AG04449 (cell line): ENCODE data around the gene TTLL10.

ENCODE experiments used
- CTCF ChIA-PET: fragments of 350-600 bp; formaldehyde crosslinking; extraction: SDS; loops from one replicate; lab custom pipeline; 2021; ENCODE audit warnings: antibody characterized with exemption; lab: Yijun Ruan, JAX
- POLR2A ChIA-PET: fragments of 400-600, 350-600 bp; formaldehyde crosslinking; extraction: SDS; loops from one replicate; lab custom pipeline; 2020; ENCODE audit warnings: antibody characterized with exemption, inconsistent platforms; lab: Yijun Ruan, JAX
- DNase-seq: peaks from one replicate; pipeline ENCODE4 v3.0.0-alpha.2; 2010; ENCODE audit warnings: low read depth, low spot score
- H3K4me3 ChIP-seq: 2 replicates; pipeline ENCODE4 v1.5.1; 2011; ENCODE audit warnings: low read depth, mild to moderate bottlenecking, control low read depth, low read length
- CTCF ChIP-seq: IDR thresholded peaks from one replicate; pipeline ENCODE4 v1.5.1; 2011; ENCODE audit warnings: mild to moderate bottlenecking, moderate library complexity, low read length, control low read depth, inconsistent platforms; ENCODE audit not compliant: insufficient read depth; ENCODE audit errors: missing control alignments

Gene TTLL10

DNA sequence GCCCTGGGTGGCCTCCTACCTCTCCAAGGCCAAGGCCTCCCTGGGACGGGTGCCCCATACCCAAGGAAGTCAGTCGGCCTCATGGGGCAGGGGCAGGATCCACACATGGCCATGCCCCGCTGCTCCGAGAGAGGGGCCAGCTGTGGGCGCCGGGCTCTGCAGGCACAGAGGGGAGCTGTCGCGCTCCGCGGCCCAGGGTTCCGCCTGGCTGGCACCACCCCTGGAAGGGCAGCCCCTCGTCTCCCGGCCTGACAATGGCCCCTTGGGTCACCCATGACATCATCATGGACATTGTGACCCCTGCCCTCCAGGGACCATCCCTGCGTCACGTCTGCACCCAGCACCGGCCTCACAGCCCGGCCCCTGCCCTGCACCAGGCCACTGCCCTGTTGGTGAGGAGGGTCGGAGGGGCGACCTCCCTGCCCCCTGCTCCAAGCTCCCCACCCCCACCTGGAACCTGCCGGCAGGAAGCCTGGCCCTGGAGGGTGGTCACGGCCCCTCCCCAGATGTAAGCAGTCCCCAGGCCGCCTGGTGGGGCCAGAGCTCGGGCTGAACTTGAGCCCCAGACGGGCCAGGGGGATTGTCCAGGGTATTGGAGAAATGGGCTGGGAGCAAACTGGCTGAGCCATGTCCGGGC lies 5.8 kb downstream of the TTLL10 start:
- ChIA-PET POLR2A (no interaction called here), CTCF (no interaction called here)
- no peak for DNase-seq
- H3K4me3 ChIP-seq, result no peak overlapping the region
- TF ChIP-seq CTCF, result no peak

DNA sequence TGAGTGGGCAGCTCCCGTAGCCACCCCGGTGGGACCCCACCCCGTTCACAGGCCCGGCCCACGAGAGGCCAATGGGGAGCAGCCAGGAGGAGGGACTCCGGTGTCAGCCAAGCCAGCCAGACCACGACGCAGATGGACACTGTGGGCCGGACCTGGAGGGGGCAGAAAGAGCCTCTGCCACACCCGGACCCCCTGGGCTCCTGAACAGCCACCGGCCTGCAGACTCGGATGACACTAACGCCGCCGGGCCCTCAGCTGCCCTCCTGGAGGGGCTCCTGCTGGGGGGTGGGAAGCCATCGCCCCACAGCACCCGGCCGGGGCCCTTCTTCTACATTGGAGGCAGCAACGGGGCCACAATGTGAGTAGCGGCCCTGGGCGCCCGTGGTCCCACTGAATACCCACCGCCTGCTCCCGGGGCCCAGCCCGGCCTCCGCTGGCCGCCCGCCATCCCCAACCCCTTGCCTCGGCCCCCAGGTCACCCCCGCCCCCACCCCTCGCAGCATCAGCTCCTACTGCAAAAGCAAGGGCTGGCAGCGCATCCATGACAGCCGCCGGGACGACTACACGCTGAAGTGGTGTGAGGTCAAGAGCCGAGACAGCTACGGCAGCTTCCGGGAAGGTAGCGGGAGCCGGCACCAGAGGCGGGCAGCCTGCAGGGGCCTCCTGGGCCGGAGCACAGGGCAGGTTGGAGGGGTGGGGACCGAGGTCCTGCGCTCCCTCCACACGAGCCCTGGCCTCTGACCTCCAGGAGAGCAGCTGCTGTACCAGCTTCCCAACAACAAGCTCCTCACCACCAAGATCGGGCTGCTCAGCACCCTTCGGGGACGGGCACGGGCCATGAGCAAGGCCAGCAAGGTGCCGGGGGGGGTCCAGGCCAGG lies 6.5 kb downstream of the TTLL10 start:
- H3K4me3 ChIP-seq, result no peak overlapping the region
- ChIA-PET CTCF (no interaction called here), POLR2A (no interaction called here)
- DNase-seq, result no peak
- TF ChIP-seq CTCF, result no peak

DNA sequence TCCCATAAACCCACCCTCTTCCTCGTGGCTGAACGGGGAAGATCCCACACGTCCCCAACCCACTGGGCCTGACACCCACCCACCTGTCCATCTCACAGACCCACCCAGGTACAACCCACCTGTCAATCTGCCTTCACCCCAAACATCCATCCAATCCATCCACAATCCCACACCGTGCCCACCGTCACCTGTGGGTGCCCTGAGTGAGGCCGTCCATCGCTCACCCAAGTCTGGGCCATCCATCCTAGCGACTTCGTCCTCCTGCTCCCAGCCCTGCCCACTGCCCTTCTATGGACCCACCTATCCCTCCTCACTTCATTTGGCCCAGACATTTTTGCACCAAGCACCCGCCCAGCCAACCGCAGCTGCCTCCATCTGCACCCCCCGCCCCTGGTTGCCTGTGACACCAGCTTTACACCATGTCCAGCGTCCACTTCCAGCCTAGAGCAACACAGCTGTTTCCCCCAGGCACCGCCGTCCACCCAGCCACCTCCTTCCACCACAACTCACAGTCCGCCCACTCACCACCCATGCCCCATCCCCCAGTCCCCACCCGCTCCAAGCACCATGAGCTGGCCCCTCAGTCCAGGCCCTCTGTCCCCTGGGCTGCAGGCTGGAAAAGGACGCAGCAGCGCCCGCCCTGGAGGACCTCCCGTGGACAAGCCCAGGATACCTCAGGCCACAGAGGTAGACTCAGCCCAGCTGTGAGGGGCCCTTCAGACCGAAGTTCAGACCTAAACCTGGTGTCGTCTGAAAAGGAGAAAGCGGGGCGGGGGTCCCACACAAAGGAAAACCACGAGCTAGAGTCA lies 7.7 kb downstream of the TTLL10 start:
- H3K4me3 ChIP-seq, result no peak overlapping the region
- ChIA-PET CTCF (no interaction called here), POLR2A (no interaction called here)
- no peak for TF ChIP-seq CTCF
- no peak for DNase-seq

GRCh38 chr1:1181938-1182410 lies 8.3 kb downstream of the TTLL10 start:
- DNase-seq, result no peak
- POLR2A ChIA-PET, result no interaction called here
- no peak for TF ChIP-seq CTCF

GRCh38 chr1:1182491-1183220 lies 9.0 kb downstream of the TTLL10 start:
- TF ChIP-seq CTCF, result no peak
- H3K4me3 ChIP-seq, result no peak overlapping the region
- ChIA-PET POLR2A (no interaction called here), CTCF (no interaction called here)
- DNase-seq, result no peak

More at GRCh38 chr1:1181938-1182410, 8.3 kb downstream of the TTLL10 start:
- CTCF ChIA-PET, result no interaction called here
- H3K4me3 ChIP-seq, result no peak overlapping the region
